ENCODE measurements around the gene UQCC5.

Gene UQCC5

DNA sequence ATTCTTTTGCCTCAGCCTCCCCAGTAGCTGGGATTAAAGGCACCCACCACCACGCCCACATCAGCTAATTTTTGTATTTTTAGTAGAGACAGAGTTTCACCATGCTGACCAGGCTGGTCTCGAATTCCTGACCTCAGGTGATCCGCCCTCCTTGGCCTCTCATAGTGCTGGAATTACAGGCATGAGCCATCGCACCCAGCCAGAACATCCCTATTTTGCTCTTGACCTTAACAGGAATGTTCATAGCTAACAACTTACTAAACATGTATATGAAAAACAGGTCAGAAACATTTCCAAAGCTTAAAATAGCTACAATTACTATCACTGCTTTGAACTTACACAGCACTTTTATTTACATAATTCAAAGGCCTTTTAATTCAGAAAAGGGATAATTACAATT is 33.7 kb downstream of the UQCC5 start:
- DNase-seq (ENCODE audit: low spot score), result no peak

DNA sequence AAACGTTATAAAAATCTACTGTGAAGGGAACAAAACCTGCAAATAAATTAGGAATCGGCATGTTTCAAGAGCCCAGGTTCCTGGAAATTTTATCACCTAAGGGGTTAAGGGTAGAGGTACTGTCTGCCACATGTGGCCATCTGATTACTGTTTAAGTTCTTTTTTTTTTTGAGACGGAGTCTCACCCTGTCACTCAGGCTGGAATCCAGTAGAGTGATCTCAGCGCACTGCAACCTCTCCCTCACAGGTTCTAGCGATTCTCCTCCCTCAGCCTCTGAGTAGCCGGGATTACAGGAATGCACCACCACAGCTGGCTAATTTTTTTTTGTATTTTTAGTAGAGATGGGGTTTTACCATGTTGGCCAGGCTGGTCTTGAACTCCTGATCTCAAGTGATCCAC is 35.8 kb downstream of the UQCC5 start:
- no peak for DNase-seq (ENCODE audit: low spot score)

DNA sequence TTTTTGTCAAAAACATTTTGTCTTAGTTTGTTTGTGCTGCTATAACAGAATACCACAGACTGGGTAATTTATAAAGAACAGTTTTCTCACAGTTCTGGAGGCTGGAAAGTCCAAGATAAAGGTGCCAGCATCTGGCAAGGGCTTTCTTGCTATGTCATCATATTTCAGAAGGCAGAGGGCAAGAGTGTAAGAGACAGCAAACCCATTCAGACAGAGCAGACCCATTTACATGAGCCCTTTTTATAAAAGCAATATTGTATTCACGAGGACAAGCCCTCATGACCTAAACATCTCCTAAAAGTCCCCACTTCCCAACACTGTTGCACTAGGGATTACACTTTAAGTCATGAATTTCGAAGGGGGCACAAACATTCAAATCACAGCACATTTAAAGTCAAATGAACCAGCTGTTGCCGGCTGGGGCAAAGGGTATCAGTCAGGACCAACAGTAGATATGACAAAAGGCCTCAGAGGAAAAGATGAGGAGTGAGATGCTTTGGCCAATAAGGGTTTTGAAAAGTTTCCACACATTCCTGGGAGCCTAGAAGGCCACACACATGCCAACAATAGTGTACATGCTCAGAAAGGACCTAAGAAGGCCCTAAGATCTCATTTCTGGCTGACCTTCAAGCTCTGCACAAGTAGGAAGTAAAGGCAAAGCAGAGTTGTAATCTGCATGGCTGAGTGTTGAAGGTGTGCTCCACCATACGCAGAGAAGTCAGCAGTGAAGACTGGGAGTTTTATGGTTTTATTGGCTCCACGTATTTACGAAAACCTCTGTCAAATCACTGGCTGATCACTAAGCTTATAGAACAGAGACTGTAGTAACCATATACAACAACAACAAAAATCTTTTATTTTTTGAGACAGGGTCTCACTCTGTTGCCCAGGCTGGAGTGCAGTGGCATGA is 37.9 kb downstream of the UQCC5 start:
- DNase-seq (ENCODE audit: low spot score), result no peak

Measured in putamen (tissue), 1 donor.